HG02973 (cell line): ENCODE data around the gene SCN5A.

ENCODE experiments used
- ATAC-seq: cut with Tn5 transposase; IDR thresholded peaks from one replicate; pipeline ENCODE4 v1.9.1; 2021; ENCODE audit warnings: moderate library complexity; ENCODE audit not compliant: unreplicated experiment

Gene SCN5A

GRCh38 chr3:38563070-38563885 is 86.2 kb downstream of the SCN5A start:
- no peak for ATAC-seq

- no peak for ATAC-seq
These were observed 87.0 kb downstream of the SCN5A start for GRCh38 chr3:38562467-38562925.

- no peak for ATAC-seq
These were observed 87.6 kb downstream of the SCN5A start for GRCh38 chr3:38561746-38562466.

- ATAC-seq: no peak
These were observed 88.3 kb downstream of the SCN5A start for GRCh38 chr3:38560996-38561717.

GRCh38 chr3:38560284-38560683 is 89.2 kb downstream of the SCN5A start:
- no peak for ATAC-seq

- no peak for ATAC-seq
These were observed 90.6 kb downstream of the SCN5A start for GRCh38 chr3:38558864-38559263.

GRCh38 chr3:38556640-38557358 is 92.7 kb downstream of the SCN5A start:
- ATAC-seq: no peak

- no peak for ATAC-seq
These were observed 93.6 kb downstream of the SCN5A start for GRCh38 chr3:38555926-38556325.

GRCh38 chr3:38555149-38555840 is 94.2 kb downstream of the SCN5A start:
- no peak for ATAC-seq

- ATAC-seq: no peak
These were observed 95.2 kb downstream of the SCN5A start for GRCh38 chr3:38554127-38554827.

GRCh38 chr3:38553071-38553470 is 96.4 kb downstream of the SCN5A start:
- no peak for ATAC-seq

- ATAC-seq: no peak
These were observed 97.1 kb downstream of the SCN5A start for GRCh38 chr3:38552364-38552763.

GRCh38 chr3:38551026-38551832 is 98.3 kb downstream of the SCN5A start:
- ATAC-seq: no peak

- ATAC-seq: no peak
These were observed 99.3 kb downstream of the SCN5A start for GRCh38 chr3:38549957-38550840.

- ATAC-seq: no peak
These were observed 100.0 kb downstream of the SCN5A start for GRCh38 chr3:38549486-38549885.

GRCh38 chr3:38549082-38549481 is 100.4 kb downstream of the SCN5A start:
- no peak for ATAC-seq

- ATAC-seq: no peak
These were observed 101.1 kb downstream of the SCN5A start for GRCh38 chr3:38548154-38548931.
